ENCODE results near the gene ARMC9. TPM values are rescaled to one million over a fixed set of nuclear protein-coding genes. Genes with fewer than 3 reads are reported as not detected.

Gene ARMC9
- total RNA-seq, 6 donors from 2014 or later, result 26.7 to 145 (median 61.0) TPM

- Histone ChIP-seq H3K27ac (no peak overlapping the region), H3K9me3 (no peaks in the 10 kb centered on the region), H3K4me1 (no peaks in the 10 kb centered on the region), H3K4me3 (no peak overlapping the region), H3K36me3 (peaks cover 0 to 10% (median 1%) of the 10 kb centered on the region in 4 donors), H3K27me3 (no peaks in the 10 kb centered on the region)
- DNase-seq, result no peak
- no peak for TF ChIP-seq POLR2AphosphoS5 (IDR thresholded peaks at IDR 0.05)
- TF ChIP-seq POLR2A (IDR thresholded peaks at IDR 0.05), result no peak
- TF ChIP-seq CTCF (IDR thresholded peaks at IDR 0.05), result no peak
- no peak for TF ChIP-seq EP300 (IDR thresholded peaks at IDR 0.05)
- WGBS, 2 donors, result 93 to 96% methylated on average over 2 of the region's 2 CpGs
- ATAC-seq (ENCODE audit: low FRiP score in 2 of 2), result no peak
These were observed 85.9 kb downstream of the ARMC9 start for GRCh38 chr2:231284296-231284695.

- peaks cover 0 to 3% (median 1%) of the 10 kb centered on the region in 4 donors for H3K36me3 ChIP-seq
- H3K9me3 ChIP-seq, result no peaks in the 10 kb centered on the region
- 88 to 96% methylated on average over 2 to 4 of the region's 4 CpGs for WGBS, 2 donors
- no peak overlapping the region for H3K27ac ChIP-seq
- DNase-seq (no peak), ATAC-seq (ENCODE audit: low FRiP score in 2 of 2) (peak in 1 of 2 donors; percentile 48)
- H3K27me3 ChIP-seq, result no peaks in the 10 kb centered on the region
- H3K4me1 ChIP-seq, result no peaks in the 10 kb centered on the region
- TF ChIP-seq CTCF (IDR thresholded peaks at IDR 0.05) (no peak), EP300 (IDR thresholded peaks at IDR 0.05) (no peak), POLR2AphosphoS5 (IDR thresholded peaks at IDR 0.05) (no peak), POLR2A (IDR thresholded peaks at IDR 0.05) (no peak)
- no peak overlapping the region for H3K4me3 ChIP-seq
These were observed 88.5 kb downstream of the ARMC9 start for GRCh38 chr2:231286964-231287363.

GRCh38 chr2:231287696-231288095 is 89.3 kb downstream of the ARMC9 start:
- Histone ChIP-seq H3K27me3 (no peaks in the 10 kb centered on the region), H3K4me1 (peaks cover 0 to 5% (median 4%) of the 10 kb centered on the region in 4 donors), H3K9me3 (no peaks in the 10 kb centered on the region), H3K4me3 (no peak overlapping the region), H3K27ac (no peak overlapping the region), H3K36me3 (peaks cover 0 to 3% (median 0%) of the 10 kb centered on the region in 4 donors)
- DNase-seq (no peak), ATAC-seq (ENCODE audit: low FRiP score in 2 of 2) (no peak)
- WGBS, 2 donors, result 70 to 73% methylated on average over 5 of the region's 5 CpGs
- no peak for TF ChIP-seq CTCF (IDR thresholded peaks at IDR 0.05)
- TF ChIP-seq POLR2AphosphoS5 (IDR thresholded peaks at IDR 0.05), result no peak
- no peak for TF ChIP-seq POLR2A (IDR thresholded peaks at IDR 0.05)
- TF ChIP-seq EP300 (IDR thresholded peaks at IDR 0.05), result no peak

GRCh38 chr2:231288590-231288989 is 90.2 kb downstream of the ARMC9 start:
- no peaks in the 10 kb centered on the region for H3K27me3 ChIP-seq
- ATAC-seq (ENCODE audit: low FRiP score in 2 of 2) (no peak), DNase-seq (peak in 1 of 2 donors; percentile 54)
- peaks cover 2 to 14% (median 10%) of the 10 kb centered on the region in 4 donors for H3K4me1 ChIP-seq
- no peak overlapping the region for H3K27ac ChIP-seq
- no peaks in the 10 kb centered on the region for H3K9me3 ChIP-seq
- WGBS, 2 donors, result 96 to 97% methylated on average over 7 of the region's 7 CpGs
- no peak overlapping the region for H3K4me3 ChIP-seq
- TF ChIP-seq POLR2A (IDR thresholded peaks at IDR 0.05), result no peak
- no peak for TF ChIP-seq CTCF (IDR thresholded peaks at IDR 0.05)
- TF ChIP-seq EP300 (IDR thresholded peaks at IDR 0.05), result no peak
- TF ChIP-seq POLR2AphosphoS5 (IDR thresholded peaks at IDR 0.05), result no peak
- H3K36me3 ChIP-seq, result peaks cover 0 to 5% (median 0%) of the 10 kb centered on the region in 4 donors

- TF ChIP-seq CTCF (IDR thresholded peaks at IDR 0.05) (no peak), POLR2A (IDR thresholded peaks at IDR 0.05) (no peak), EP300 (IDR thresholded peaks at IDR 0.05) (no peak), POLR2AphosphoS5 (IDR thresholded peaks at IDR 0.05) (no peak)
- WGBS, 2 donors, result 25 to 38% methylated on average over 2 of the region's 2 CpGs
- Histone ChIP-seq H3K9me3 (no peaks in the 10 kb centered on the region), H3K36me3 (peaks cover 0 to 5% (median 0%) of the 10 kb centered on the region in 4 donors), H3K4me3 (no peak overlapping the region), H3K27me3 (no peaks in the 10 kb centered on the region), H3K4me1 (peaks cover 2 to 23% (median 20%) of the 10 kb centered on the region in 4 donors), H3K27ac (peak overlapping the region in 1 of 4 donors; percentile 12)
- ATAC-seq (ENCODE audit: low FRiP score in 2 of 2) (no peak), DNase-seq (no peak)
These were observed 92.0 kb downstream of the ARMC9 start for GRCh38 chr2:231290321-231291015.

Measured in upper lobe of left lung (tissue), 6 donors.